G401 (cell line): ENCODE data around the gene TNFRSF21. TPM values are rescaled to one million over a fixed set of nuclear protein-coding genes. Genes with fewer than 3 reads are reported as not detected.
"Not testable (repeated sequence)": the region's sequence is repeated elsewhere in the genome, so short reads cannot be mapped to it uniquely, and the experiment has no call there.

Source experiments
- DNase-seq: peaks from one replicate; pipeline ENCODE4 v3.0.0-alpha.2; 2015; ENCODE audit warnings: low spot score
- in situ Hi-C: cut with HindIII; loops from 2 replicates; pipeline ENCODE4 v1.10.0; 2016; ENCODE audit warnings: low sequenced_read_pairs, mixed read lengths
- total RNA-seq: library from RNA; depleted of rRNA; stranded (reverse); fragments of >200 nt; shearing (Covaris generic); gene quantifications from 2 replicates; pipeline ENCODE4 v1.2.3, GENCODE V29; 2014

The TNFRSF21 gene
- total RNA-seq, 1 experiment from 2014 or later = 1.7 TPM

DNA sequence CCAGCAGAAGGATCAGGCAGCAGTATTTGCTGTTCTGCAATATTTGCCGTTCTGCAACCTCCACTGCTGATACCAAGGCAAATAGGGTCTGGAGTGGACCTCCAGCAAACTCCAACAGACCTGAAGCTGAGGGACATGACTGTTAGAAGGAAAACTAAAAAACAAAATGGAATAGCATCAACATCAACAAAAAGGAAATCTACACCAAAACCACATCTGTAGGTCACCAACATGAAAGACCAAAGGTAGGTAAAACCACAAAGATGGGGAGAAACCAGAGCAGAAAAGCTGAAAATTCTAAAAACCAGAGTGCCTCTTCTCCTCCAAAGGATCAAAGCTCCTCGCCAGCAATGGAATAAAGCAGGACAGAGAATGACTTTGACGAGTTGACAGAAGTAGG is 18.9 kb upstream of the TNFRSF21 start:
- in situ Hi-C loops, DNase-seq: not testable (repeated sequence)

GRCh38 chr6:47328139-47328538 is 18.4 kb upstream of the TNFRSF21 start:
- in situ Hi-C loops, DNase-seq: not testable (repeated sequence)

- no peak for DNase-seq
- in situ Hi-C loops = no loop called here
These were observed 14.2 kb upstream of the TNFRSF21 start for GRCh38 chr6:47323887-47324286.

GRCh38 chr6:47323321-47323720 is 13.6 kb upstream of the TNFRSF21 start:
- in situ Hi-C loops = no loop called here
- DNase-seq = no peak

DNA sequence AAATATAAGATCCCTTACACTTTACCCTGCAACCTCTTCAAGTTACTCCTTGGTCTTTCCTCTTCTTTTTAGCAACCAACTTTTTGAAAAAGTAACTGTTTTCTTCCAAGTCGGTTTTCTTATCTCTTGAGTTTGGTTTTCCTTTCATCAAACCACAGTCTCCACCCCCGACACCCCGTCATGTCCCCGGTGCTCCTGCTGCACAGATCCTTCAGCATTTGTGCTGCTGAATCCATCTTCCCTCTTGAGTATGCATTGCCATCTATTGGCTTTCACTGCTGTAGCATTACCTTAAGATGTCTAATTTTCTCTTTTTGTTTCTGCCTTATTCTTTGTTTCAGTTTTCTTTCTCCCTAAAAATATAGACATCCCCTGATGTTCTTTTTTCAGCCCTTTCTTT is 11.9 kb upstream of the TNFRSF21 start:
- in situ Hi-C loops = no loop called here
- no peak for DNase-seq

GRCh38 chr6:47319867-47320266 is 10.2 kb upstream of the TNFRSF21 start:
- in situ Hi-C loops = no loop called here
- no peak for DNase-seq

DNA sequence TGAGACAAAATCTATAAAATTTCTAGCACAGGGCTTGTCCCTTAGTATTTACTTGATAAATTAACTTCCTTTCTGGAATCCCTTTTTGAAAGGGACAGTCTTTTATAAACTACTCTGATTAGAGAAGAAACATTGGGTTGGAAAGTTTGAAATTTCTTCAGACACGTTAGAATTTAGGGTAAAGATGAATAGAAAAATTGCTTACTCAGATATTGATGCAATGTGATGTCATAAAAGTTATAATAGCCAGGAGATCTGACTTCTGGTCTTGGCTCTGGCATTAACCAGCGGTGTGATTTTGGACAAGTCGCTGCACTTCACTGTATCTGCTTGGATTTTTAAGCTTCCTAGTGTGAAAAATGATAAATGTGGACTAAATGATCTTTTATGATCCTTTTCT is 9.7 kb upstream of the TNFRSF21 start:
- no peak for DNase-seq
- in situ Hi-C loops = no loop called here

- in situ Hi-C loops = no loop called here
- DNase-seq = no peak
These were observed 8.7 kb upstream of the TNFRSF21 start for GRCh38 chr6:47318236-47318989.

- in situ Hi-C loops, DNase-seq: not testable (repeated sequence)
These were observed 5.5 kb upstream of the TNFRSF21 start for GRCh38 chr6:47315181-47315580.

GRCh38 chr6:47310131-47310480 is 401 bp upstream of the TNFRSF21 start:
- DNase-seq = no peak
- in situ Hi-C loops = no loop called here

GRCh38 chr6:47308552-47309290 is 984 bp downstream of the TNFRSF21 start:
- in situ Hi-C loops = no loop called here
- peak; percentile 48 for DNase-seq

DNA sequence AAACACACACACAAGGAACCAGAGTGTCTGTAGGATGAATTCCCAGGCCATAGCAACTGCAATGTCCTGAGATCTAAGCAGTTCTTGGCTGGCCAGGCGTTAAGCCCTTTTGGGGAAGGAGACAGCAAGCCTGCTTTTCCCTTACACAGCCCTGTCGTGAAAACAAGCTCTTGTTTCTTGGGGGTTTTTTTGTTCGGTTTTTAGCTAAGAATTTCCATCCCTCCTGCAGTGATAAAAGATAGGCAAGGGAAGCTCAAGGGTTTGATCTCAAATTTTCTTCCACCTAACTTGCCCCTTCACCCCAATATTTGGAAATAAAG is 1.5 kb downstream of the TNFRSF21 start:
- no peak for DNase-seq
- in situ Hi-C loops = no loop called here

GRCh38 chr6:47307362-47308197 is 2.1 kb downstream of the TNFRSF21 start:
- in situ Hi-C loops = no loop called here
- DNase-seq = no peak

DNA sequence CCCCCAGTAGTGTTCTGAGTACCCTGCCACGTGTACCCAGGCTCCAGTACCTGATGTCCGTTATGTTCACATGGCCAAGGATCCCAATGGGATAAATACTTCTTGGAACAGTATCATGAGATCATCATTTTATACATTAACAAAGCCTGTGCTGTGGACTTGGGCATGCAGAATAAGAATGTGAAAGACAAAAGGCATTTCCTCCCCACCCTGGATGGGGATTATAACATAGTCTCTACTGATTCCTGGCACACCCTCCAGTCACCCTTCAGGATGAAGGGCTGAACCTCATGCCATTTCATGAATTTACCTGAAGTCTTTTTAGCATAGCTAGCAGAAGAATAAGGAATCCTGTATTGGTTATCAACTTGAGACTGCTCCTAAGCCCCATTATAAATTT is 2.8 kb downstream of the TNFRSF21 start:
- no peak for DNase-seq
- in situ Hi-C loops = no loop called here

DNA sequence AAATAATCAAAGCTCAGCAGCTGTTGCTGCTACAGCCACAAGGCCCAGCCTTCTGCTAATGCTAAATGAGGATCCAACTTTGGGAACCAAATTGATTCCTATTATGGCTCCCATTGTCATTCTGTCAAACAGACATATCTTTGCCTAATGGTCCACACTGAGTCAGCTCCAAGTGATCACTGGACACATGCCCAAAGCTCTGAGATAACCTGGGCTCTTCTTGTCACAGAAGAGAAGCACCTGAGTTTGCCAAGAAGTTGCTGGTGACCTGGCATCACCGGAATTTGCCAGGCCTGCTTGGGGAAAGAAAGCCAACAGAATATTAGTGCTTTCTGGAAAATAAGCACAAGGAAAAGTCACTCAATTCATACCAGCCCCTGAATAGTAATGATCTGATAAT is 5.8 kb downstream of the TNFRSF21 start:
- DNase-seq = peak; percentile 66
- in situ Hi-C loops = no loop called here

DNA sequence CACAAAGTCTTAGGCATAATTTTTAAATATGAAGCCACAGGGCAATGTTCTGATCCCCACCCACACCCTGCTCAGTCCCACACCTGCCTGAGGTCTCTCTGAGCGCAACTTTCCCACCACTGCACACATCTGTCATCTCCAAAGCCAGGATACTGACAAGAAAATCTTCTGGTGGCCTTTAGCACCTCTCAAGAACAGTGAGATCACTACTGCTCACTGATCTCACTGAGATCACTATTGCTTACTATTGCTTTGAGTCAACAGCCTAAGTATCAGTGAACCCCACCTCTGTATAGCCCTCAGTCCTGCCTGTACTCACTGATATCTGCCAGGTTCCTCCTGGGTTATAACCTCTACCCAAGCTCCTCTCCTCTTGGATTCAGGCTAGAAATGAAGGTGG is 6.4 kb downstream of the TNFRSF21 start:
- in situ Hi-C loops = no loop called here
- no peak for DNase-seq

GRCh38 chr6:47302043-47302442 is 7.7 kb downstream of the TNFRSF21 start:
- DNase-seq = no peak
- in situ Hi-C loops = no loop called here

GRCh38 chr6:47301441-47301840 is 8.3 kb downstream of the TNFRSF21 start:
- in situ Hi-C loops = no loop called here

DNA sequence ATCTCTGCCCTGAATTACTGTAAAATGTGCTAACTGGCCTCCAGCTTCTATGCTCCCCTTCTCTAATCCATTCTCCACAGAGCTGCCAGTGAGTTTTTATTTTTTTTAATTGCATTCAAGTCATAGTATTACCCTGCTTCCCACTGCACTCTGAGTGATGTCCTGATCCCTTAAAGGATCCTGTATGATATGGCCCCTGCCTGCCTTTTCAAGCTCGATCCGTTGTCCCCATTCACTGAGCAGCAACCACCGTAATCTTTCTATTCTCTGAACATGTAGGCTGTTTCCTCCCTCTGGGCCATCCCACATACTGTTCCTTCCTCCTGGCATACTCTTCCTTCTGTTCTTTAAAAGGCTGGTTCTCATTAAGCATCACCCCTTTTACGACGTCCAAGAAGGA is 9.3 kb downstream of the TNFRSF21 start:
- in situ Hi-C loops = no loop called here
- DNase-seq = no peak

More at GRCh38 chr6:47301441-47301840, 8.3 kb downstream of the TNFRSF21 start:
- DNase-seq = no peak

DNA sequence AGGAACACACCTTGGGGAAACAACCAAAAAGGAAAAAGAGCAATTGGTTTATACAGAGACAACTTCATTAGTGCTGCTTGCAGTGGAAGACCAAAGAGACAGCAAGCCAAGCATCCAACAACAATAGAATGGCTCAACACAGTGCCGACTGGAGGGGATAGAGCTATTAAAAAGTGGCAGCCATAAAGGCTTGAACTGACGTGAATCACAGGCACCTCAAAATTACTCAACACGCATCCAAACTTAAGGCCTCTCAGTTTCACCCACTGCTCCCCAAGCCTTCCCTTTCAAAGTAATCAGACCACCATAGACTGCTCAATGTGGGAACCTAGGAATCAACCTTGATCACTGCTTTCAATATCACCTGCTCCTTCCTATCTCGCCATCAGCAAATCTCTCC is 9.7 kb downstream of the TNFRSF21 start:
- in situ Hi-C loops = no loop called here
- DNase-seq = no peak
